Body of pancreas (tissue), 4 donors: ENCODE results near the gene KIF1A.

Experiments
- POLR2A ChIP-seq, 3 donors: fragments of 450-650 bp; IDR thresholded peaks; one replicate each; pipeline ENCODE4 v1.6.1; 2016; ENCODE audit warnings: antibody characterized with exemption in 3 of 3, mild to moderate bottlenecking in 2 of 3
- TF ChIP-seq, protein P1 (sequence below), 7 experiments: fragments of 450-650 bp in 4 of 7; fragments of 200-600 bp in 3 of 7; sonication (generic) in 3 of 7; IDR thresholded peaks; one replicate each; pipeline ENCODE4 v1.5.1; 2016 to 2019; ENCODE audit warnings: antibody characterized with exemption in 7 of 7

DNA sequence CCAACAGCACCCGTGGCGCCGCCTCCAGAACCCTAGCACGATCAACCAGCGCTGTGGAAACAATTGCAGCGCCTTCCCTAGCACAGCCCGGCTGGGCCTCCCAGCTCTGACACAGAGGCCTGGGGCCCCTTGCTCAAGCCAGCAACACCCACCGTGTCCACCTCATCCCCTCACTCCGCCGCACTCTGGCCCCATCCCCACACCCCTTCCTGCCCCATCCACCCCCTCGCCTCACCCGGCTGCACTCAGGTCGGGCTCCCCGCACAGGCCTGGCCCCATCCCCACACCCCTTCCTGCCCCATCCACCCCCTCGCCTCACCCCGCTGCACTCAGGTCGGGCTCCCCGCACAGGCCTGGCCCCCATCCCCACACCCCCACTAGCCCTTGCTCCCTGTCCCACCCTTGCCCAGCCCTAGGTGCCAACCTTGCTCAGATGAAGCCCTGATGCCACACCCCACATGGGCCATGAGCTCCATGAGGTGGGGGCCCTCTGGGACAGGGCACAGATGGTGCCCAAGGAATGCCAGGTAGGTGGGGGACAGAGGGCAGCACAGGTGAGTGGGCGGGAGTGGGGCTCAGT is 28.7 kb downstream of the KIF1A start:
- TF ChIP-seq, protein P1, sequence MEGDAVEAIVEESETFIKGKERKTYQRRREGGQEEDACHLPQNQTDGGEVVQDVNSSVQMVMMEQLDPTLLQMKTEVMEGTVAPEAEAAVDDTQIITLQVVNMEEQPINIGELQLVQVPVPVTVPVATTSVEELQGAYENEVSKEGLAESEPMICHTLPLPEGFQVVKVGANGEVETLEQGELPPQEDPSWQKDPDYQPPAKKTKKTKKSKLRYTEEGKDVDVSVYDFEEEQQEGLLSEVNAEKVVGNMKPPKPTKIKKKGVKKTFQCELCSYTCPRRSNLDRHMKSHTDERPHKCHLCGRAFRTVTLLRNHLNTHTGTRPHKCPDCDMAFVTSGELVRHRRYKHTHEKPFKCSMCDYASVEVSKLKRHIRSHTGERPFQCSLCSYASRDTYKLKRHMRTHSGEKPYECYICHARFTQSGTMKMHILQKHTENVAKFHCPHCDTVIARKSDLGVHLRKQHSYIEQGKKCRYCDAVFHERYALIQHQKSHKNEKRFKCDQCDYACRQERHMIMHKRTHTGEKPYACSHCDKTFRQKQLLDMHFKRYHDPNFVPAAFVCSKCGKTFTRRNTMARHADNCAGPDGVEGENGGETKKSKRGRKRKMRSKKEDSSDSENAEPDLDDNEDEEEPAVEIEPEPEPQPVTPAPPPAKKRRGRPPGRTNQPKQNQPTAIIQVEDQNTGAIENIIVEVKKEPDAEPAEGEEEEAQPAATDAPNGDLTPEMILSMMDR (IDR thresholded peaks at IDR 0.05), result no peak
- TF ChIP-seq POLR2A (IDR thresholded peaks at IDR 0.05), result no peak
